Skin of body (tissue), 2 donors: ENCODE results near the gene IGFL2. TPM values are rescaled to one million over a fixed set of nuclear protein-coding genes. Genes with fewer than 3 reads are reported as not detected.
"Not testable (repeated sequence)": the region's sequence is repeated elsewhere in the genome, so short reads cannot be mapped to it uniquely, and the experiment has no call there.

Experiments
- DNase-seq: peaks from one replicate; lab custom pipeline; 2025; lab: John Stamatoyannopoulos, UW
- total RNA-seq: library from RNA; depleted of rRNA; stranded (reverse); fragments of >200 nt; gene quantifications from one replicate; pipeline ENCODE4 v1.2.3, GENCODE V29; 2014

IGFL2 gene
- total RNA-seq, 1 donor from 2014 or later, result 19.9 TPM

DNA sequence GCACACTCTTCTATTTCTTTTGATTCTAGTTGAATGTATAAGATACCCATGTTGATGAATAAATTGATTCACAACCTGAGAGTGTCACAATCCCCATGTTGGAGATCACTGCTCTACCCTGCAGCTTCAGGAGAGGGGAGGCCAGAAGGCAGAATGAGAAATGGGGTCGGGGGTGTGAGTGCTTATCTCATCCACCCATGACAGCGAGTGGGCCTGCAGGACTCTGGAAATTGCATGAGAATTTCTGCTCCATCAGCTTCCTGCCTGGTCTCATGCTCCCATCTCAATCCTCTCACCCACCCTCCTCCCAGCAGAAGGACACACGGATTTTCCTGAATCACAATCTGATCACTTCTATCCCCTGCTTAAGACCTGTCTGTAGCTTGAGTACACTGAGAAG lies 58.6 kb downstream of the IGFL2 start:
- DNase-seq, result no peak

DNA sequence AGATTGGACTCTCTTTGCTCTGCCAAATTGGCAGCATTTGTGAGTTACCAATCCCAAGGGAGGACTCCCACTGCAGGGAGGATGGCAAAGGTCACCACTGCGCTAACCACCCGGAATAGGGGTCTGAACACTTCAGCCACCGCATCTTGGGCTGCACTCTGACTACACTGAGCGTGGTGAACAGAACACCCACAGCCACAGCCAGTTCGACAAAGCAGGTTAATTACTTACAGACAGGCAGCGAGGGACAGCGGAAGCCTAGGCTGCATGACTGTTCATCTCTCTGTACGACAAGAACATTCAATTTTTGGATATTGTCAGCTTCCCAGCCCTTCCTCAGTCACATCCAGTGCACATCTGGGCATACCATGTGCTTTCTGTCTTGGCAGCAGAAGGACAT lies 59.8 kb downstream of the IGFL2 start:
- not testable (repeated sequence) for DNase-seq

DNA sequence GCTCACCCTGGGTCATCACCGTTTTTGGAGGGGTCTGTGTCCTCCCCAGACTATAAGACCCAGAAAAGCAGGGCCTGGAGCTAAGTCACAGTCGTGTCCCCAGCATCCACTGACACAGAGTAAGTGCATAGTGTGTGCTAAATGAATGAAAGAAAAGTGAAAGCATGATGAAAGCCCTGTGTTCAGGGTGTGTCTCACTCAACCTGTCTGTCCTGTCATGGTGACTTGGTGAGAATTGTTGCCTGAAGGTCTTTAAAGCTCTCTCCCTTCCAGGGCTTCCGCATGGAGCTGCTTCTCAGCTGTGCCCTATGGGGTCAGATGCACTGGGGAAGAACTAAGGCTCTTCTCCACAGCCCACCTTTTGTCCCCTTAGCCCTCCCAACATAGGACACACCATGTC lies 61.0 kb downstream of the IGFL2 start:
- no peak for DNase-seq

DNA sequence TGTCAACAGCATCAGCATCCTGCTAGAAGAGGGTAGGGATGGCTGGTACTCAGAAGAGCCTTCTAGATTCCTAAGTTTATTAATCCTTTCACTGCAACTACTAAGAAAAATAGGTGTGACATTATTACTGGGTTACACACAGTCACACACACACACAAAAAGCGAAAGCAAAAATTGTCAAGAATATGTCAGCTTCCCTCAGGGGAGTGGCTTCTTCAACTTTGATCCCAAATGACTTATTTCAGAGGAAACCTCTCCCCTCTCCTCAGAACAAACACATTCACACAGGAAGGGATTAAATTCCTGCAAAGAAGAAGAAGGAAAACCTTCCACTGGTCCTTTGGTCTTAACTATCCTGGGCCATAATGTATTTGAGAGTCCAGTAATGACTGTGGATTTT lies 61.4 kb downstream of the IGFL2 start:
- DNase-seq, result no peak

DNA sequence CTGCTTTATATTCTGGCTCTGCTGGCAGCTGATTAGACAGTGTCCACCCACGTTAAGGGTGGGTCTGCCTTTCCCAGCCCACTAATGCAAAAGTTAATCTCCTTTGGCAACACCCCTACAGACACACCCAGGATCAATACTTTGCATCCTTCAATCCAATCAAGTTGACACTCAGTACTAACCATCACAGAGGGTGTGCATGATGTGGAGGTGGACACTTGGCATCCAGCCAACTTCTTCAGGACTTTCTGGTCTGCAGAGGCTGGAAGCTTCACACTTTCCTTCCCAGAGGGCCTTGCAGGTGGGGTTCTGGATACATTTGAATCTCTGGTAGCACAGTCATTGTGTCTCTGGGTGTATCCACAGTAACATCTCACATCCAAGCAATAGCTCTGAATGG lies 62.6 kb downstream of the IGFL2 start:
- no peak for DNase-seq

Other genes starting within 250 kb of the IGFL2 start
- gene MYPOP, start 245.6 kb upstream of the IGFL2 start, total RNA-seq, result 1.1 TPM
- gene NANOS2, start 233.5 kb upstream of the IGFL2 start, total RNA-seq, result not detected
- gene NOVA2, start 174.4 kb upstream of the IGFL2 start, total RNA-seq, result 0.59 TPM
- gene CCDC61, start 152.8 kb upstream of the IGFL2 start, total RNA-seq, result 6.1 TPM
- gene PGLYRP1, start 125.2 kb upstream of the IGFL2 start, total RNA-seq, result 5.3 TPM
- 4.7 TPM for gene IGFL4, start 107.2 kb upstream of the IGFL2 start, total RNA-seq
- gene IGFL3, start 23.6 kb upstream of the IGFL2 start, total RNA-seq, result 5.9 TPM
- 0.69 TPM for gene IGFL1, start 81.5 kb downstream of the IGFL2 start, total RNA-seq
- gene HIF3A, start 148.8 kb downstream of the IGFL2 start, total RNA-seq, result 59.6 TPM
- 41.6 TPM for gene PPP5C, start 198.8 kb downstream of the IGFL2 start, total RNA-seq